GM21367 (cell line): ENCODE measurements around the gene ANGPT4.
"Not testable (repeated sequence)": the region's sequence is repeated elsewhere in the genome, so short reads cannot be mapped to it uniquely, and the experiment has no call there.

Source experiments
- ATAC-seq: cut with Tn5 transposase; IDR thresholded peaks from one replicate; pipeline ENCODE4 v1.9.1; 2021; ENCODE audit not compliant: unreplicated experiment

Gene ANGPT4

DNA sequence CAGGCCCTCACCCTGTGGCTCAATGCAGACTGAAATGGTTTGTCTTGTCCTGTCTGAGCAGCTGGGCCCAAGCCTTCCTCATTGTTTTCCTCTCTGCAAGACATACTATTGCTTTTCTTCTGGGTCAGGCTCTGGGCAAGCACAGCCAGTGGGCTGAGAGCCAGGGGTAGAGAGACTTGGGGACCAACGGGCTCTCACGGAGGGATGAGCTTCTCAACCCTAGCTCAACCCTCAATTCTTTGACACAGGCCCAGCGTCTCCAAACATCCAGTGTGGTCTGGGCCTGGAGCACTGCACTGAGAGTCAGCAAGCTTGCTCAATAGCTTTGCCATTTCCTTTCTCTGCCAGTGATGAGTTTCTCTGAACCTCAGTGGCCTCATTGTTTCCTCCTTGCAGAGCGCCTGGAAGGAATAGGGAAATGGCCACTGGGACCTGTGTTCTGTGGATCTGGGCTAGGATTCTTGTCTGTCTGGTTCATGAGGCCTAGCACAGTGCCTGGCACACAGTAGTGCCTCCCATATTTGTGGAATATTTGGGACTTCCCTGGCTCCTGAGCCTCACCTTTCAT lies 9.3 kb downstream of the ANGPT4 start:
- ATAC-seq: no peak

DNA sequence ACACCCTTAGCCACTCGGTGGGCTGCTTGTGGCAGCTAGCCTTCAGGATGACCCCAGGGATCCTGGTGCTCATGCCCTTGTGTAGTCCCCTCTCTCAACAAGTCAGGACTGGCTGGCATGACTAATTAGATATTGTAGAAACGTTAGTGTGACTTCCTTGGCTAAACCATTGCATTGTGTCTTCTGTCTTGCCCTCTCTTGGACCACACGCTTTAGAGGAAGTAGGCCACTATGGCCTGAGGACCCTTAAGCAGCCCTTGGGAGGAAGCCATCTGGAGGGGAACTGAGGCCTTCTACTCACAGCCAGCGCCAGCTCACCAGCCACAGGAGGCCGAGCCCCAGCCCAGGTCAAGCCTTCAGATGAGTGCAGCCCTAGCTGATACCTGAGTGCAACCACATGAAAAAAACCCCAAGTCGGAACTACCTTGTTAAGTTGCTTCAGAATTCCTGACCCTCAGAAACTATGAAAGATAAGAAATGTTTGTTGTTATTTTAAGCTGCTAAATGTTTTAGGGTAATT lies 10.1 kb downstream of the ANGPT4 start:
- ATAC-seq: no peak

DNA sequence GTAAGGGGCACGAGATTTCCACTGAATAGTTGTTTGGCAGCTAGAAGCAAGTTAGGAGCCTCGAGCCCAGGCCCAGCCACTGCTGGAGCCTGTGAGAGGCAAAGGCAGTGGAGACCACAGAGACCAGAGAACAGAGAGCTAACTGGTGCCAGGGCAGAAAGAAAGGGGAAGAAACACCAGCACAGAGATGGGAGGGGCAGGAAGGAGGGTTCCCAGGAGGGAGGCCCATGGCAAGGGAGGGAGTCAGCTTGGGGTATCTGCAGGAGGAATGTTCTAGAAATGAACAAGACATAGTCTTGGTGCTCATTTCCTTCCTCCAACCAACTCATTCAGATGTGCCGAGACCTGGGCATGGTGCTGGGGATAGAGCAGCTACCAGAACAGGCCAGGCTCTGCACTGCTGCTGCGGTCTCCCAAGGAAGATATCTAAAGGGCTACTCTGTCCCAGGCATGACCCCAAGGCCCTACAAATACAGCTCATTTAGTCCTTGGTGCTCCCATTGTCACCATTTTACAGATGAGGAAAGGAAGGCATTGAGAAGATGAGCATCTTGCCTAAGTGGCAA lies 10.7 kb downstream of the ANGPT4 start:
- no peak for ATAC-seq

DNA sequence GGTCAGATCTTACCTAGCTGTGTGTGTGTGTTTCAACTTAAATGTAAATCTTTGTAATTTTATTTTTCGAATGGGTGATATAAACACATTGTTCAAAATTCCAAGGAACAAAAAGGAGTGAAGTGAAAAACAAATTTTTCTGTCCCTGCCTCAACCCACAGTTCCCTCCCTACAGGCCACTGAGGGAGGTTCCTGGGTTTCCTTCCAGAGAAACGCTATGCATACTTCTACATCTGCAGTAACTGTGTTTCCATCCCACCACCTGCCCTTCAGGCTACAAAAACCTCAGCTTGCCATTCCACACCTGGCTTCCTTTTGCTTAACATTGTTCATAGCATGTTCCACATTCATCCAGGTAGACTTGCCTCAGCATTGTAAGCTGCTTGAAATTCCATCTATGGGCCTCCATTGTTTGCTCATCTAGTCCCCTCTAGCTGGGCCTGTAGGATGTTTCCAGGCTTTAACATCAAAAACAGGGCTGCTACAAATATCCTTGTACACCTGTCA lies 12.0 kb downstream of the ANGPT4 start:
- no peak for ATAC-seq

DNA sequence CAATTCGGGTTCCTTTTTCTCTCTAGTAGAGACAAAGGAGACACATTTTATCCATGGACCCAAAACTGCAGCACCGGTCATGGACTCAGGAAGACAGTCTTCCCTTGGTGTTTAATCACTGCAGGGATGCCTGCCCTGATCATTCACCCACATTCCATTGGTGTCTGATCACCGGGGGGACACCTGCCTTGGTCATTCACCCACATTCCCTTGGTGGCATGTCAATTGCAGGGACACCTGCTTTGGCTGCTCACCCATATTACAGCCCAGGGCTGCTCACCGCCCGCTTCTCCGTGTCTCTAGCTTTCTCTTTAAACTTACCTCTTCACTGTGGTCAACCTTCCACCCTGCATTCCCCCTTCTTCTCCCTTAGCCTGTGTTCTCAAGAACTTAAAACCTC lies 18.7 kb downstream of the ANGPT4 start:
- ATAC-seq: not testable (repeated sequence)

DNA sequence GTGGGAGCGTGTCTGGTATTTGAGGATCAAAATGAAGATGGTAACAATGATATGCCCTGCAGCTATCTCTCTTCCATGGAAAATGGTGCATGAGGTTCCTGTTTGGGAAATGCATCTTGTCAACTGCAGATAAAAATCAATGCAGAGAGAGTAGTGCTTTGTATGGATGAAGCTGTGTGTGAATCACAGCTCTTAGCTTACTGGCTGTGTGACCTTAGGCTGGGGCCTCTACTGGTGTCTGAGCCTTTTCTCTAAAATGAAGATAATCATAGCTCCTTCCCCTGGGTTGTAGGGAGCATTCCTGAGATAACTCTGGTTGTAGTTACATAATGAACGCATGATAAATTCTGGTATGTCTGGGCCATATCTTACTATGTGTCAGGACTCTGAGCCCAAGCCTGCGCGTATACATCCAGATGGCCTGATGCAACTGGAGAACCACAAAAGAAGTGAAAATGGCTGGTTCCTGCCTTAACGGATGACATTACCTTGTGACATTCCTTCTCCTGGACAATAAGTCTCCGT lies 19.6 kb downstream of the ANGPT4 start:
- ATAC-seq: no peak

DNA sequence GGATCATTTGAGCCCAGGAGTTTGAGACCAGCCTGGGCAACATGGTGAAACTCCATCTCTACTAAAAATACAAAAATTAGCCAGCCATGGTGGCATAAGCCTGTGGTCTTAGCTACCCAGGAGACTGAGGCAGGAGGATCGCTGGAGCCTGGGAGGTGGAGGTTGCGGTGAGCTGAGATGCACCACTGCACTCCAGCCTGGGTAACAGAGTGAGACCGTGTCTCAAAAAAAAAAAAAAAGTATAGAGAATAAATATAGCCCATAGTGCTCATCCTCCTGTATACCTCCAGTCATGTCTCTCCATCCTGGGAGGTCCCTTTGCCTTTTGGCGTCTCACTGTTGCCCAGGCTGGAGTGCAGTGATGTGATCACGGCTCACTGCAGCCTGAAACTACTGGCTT lies 23.8 kb downstream of the ANGPT4 start:
- not testable (repeated sequence) for ATAC-seq

DNA sequence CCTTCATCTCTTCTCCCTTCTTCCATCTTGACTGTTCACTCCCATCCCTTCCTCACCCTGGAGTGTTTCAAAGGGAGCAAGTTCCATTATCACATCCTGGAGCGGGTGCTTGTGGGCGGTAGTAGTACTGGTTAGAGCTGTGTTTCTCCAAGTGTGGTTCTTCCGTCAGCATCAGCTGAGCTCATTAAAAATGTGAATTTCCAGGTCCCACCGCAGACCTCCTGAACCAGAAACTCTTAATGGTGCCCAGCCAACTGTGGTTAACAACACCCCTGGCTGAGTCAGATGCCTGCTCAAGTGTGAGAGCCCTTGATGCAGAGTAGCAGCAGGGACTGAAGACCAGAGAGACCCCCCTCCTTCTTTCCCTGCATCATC lies 24.4 kb downstream of the ANGPT4 start:
- no peak for ATAC-seq

DNA sequence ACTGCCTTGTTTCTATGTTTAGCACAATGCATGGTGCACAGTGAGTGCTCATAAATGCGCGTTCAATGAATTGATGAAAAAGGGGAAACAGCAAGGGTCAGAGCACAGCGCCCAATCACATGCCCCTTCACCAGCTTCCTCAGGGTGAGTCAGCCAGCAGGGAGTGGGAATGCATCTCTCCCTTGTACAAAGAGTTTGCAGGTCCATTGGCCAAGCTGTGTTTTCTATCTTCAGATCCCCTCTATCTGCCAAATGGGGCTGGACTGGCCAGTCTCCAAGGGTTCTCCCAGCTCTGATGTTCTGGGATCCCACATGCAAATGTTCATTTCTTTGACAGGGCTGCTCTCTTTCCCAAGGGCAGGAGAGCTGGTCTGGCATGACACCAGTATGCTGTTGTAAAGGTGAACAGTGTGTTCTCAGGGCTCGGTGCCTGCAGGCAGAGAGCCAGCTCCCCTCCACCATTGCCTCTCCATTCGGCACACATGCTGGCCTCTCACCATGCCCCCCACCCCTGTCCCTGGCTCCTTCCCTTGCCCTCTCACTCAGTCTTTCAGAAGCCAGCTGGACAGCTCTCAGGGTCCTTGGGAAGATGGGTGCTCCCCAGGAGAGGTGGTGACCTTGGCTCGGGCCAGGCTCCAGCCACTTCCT lies 25.0 kb downstream of the ANGPT4 start:
- no peak for ATAC-seq

DNA sequence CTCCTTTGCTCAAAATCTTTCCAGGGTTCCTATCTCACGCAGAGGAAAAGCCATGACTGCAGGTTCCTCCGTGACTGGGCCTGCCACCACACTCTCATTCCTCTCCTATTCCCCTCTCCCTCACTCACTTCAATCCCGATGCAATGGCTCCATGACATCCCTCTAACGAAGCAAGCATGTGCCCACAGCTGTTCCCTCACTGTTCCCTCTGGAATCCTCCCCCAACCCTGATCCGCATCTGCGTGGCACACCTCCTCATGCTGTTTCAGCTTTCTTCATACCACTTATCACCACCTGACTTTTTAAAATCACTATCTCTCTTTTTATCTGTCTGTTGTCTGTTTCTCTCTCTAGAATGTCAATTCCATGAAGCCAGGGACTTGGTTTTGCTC lies 25.5 kb downstream of the ANGPT4 start:
- no peak for ATAC-seq

DNA sequence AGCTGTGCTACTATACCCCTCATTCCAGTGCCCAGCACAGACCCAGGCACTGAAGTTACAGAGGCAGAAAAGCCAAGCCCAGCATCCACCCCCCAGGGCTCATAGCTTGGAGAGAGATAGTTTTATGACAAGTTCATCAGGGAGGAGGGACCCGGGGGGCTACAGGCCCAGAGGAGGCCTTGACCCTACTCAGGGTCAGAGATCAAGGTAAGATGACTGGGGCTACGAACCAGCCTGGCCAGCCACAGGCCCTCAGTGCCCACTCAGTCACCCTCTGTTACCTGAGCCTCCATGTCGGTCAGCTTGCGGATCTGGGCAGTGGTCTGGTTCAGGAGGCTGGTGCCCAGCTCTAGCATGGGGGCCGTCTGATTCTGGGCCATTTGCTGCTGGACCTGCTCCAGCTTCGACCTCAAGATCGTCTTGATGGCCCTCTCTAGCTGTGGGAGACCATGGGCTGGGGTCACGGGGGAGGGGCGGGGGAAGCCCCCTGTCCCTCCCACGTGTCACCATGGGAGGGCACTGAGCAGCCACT lies 26.1 kb downstream of the ANGPT4 start:
- ATAC-seq: no peak

DNA sequence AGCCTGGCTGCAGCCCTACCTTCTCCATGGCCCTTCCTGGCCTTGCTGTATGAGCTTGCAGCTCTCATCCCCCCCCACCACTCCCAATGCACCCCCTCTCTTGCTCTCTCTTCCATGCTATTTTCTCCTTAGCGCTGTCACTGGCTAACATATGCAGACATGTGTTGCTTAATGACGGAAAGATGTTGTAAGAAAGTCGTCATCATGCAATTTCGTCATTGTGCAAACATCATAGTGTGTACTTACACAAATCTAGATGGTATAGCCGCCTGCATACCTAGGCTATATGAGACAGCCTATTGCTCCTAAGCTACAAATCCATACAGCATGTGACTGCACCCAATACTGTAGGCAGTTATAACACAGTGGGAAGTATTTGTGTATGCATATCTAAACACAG lies 27.0 kb downstream of the ANGPT4 start:
- ATAC-seq: no peak

DNA sequence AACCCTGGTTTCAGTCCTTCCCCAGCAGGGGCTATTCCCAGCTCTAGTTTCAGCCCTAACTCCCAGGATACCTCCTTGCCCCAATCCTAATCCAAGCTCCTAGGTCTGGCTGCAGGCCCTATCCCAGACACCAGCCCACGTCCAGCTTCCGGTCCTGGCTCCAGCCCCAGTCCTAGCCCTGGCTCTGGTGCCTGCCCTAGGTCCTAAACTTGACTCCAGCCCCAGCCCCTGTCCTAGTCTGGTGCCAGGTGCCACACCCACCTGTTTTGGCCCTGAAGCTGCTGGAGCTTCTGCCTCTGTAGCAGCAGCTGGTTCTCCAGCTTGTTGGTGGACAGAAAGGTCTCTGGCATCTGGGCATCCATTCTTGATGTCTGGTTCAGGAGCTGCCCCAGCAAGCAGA lies 28.1 kb downstream of the ANGPT4 start:
- no peak for ATAC-seq

DNA sequence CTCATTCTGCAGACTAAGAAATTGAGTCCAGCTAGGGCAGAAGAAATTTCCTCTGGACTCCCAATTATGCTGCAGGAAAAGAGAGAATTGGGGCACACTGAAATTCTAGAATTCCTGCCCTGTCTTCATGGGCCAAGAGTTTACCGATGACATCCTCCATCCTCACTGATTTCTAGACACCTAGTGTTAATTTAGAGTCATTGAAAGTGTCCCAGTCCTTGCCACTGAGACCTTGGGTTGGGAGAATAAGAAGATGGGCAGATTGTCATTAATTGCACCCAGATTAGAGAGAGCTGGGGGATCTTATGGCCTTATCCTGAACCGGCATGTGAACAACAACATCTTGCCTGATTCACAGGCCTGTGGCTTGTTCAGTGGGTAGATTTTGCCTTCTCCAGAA lies 29.0 kb downstream of the ANGPT4 start:
- ATAC-seq: no peak

DNA sequence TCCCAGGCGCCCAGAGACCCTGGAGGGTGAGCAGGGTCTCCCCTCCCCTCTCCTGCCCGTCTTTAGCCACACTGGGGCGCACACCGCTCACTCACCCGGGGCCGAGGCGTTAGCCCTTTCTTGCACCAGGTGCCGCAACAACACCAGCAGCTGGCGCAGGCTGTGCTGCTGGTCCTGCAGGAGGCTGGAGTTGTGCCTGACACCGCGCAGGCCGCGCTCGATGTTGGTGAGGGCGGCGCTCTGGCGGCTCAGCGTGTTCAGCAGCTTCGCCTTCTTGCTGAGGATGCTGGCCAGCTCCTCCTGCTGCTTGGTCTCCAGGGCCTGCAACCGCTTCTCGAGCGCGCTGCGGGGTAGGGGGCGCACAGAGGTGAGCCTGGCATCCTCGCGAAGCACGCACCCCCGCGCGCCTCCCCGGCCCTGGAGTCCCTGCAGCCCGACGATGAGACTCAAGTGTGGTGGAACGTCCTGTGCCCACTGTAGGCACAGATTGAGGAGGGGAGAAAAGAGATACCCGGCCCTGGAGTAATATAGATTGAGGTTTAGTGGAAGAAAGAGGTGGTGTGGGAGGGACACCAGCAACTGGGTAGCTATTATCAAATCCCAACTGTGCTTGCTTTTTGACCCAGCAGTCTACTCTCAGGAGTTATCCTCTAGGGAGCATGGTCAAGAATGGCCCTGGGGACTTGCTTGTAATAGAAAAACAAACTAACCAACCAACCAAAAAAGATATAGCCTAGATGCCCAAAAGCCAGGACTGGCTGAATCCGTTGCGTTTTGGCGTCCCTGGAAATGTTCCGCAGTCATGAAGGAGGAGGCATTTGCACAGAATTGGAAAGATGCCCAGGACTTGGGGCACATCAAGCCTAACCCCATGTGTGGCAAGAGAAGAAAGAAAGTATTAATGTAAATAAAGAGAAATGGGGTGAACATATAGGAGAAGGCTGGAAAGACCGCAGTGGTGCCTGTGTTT lies 30.9 kb downstream of the ANGPT4 start:
- ATAC-seq: no peak

DNA sequence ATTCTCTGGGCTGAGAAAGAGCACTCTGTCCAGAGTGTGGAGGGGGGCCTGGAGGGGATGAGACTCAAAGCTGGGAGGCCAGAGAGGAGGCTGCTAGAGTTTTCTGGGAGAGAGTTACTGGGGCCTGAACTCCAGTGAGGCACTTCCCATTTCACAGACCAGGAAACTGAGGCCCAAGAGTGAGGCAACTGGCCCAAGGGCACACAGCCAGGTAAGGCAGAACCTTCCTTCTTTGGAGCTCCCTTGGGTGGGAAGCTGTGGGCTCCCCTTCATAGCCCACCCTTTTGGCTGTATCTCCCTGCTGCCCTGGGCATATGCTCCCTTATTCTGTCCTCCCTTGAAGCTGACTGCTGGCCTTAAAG lies 34.4 kb downstream of the ANGPT4 start:
- no peak for ATAC-seq

DNA sequence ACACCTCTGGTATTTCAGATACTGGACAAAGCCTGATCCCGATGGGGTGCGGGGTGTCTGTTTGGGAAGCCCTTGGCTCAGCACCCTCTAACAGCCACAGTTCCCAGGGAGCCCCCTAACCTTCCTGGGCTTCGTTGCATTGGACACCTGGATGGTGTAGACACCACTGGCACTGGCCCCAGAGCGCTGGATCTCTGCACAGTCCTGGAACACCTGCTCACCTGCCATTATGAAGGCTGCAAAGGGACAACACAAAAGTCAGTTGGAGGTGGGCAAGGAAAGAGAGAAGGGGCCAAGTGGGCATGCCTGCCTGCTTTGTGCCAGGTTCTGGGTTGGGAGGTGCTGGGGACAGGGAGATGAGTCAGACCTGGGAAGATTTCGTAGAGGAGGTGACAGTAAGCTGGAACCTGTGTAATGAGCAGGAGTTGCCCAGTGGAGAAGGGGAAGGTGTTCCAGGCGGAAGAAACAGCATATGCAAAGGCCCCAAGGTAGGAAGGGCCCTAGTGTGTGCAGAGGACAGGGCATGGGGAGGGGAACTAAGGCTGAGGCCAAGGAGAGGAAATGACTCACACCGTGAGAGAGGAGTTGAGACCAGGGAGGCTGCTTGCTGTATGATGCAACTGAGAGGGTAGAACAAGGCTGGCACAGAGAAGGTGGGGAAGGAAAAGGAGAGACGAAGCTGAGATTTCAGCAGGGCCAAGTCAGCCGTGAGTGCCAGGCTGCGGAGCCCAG lies 34.9 kb downstream of the ANGPT4 start:
- ATAC-seq: no peak

DNA sequence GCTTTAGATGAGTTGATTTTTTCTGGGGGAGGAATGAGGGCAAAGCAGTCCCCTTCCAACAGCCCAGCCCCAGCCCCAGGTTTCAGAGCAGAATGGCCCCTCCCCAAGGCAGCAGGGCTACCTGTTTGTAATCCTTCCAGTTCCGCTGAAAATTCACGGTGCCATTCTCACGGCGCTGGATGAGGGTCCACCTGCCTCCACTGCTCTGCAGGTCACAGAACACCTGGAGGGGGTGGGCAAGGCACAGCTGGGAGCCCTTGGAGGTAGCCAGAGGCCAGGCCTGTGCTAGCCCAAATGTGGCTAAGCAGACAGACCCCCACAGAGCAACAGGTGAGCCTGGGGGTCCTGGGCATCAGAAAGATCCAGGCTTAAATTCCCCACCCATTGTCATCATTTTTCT lies 36.5 kb downstream of the ANGPT4 start:
- ATAC-seq: no peak

DNA sequence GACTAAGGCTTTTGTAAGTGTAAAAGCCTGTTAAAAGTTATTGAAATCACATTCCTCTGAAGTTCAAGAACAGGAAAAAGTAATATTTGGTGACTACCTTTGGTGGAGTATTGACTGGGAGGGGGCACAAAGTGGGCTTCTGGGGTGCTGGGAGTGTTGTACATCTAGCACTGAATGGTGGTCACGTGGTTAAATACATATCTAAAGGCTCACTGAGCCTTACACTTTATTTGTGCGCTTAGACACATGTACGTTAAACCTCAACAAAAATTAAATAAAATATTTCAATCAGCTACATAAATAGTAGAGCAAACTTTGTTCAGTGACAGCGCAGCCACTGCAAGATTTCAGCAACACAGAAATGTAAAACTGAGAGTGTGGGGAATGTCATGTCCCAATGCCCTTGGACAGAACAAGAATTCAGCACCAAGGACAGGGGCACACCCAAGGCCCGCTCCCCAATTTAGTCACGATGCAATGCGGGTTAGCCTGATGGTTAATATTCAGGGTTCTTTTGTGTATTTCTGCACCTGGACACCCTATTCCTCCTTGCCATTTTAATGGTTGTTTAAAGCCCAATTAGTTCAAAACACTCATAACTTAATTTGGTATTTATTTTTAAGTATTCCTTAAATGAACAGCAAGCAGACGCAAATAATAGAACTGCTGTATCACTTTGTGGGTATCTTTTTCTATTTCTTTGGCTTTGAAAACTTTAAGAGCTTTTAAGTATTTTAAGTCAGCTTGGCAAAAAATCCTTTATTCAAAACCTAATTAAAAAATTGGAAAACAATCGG lies 37.4 kb downstream of the ANGPT4 start:
- ATAC-seq: no peak
